Fibroblast of the aortic adventitia (primary cell): Measurements from ENCODE around the gene NFATC1. TPM values are rescaled to one million over a fixed set of nuclear protein-coding genes. Genes with fewer than 3 reads are reported as not detected.

Experiments used
- DNase-seq: peaks from one replicate; pipeline ENCODE4 v3.0.0-alpha.2; 2010; ENCODE audit warnings: low read depth
- H3K4me3 ChIP-seq: 2 replicates; pipeline ENCODE4 v1.5.1; 2011; ENCODE audit warnings: low read depth, mild to moderate bottlenecking, control low read depth, low read length, moderate library complexity
- total RNA-seq: library from RNA; depleted of rRNA; stranded (reverse); fragments of >200 nt; gene quantifications from 2 replicates; pipeline ENCODE4 v1.2.3, GENCODE V29; 2012; ENCODE audit warnings: low replicate concordance
- TF ChIP-seq, protein P1 (sequence below): IDR thresholded peaks from 2 replicates; pipeline ENCODE4 v1.5.1; 2011; ENCODE audit warnings: mild to moderate bottlenecking, low read length, control low read depth, inconsistent platforms; ENCODE audit not compliant: insufficient read depth

The NFATC1 gene
- total RNA-seq, 1 donor: 3.0 TPM

DNA sequence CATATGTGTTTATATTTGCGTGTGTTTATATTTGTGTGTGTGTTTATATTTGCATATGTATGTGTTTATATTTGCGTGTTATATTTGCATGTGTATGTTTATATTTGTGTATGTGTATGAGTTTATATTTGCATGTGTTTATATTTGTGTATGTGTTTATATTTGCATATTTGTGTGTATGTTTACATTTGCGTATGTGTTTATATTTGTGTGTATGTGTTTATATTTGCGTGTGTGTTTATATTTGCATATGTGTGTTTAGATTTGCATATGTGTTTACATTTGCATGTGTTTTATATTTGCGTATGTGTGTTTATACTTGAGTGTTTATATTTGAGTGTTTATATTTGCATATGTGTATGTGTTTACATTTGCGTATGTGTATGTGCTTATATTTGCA is 168.2 kb downstream of the NFATC1 start:
- no peak overlapping the region for H3K4me3 ChIP-seq
- TF ChIP-seq, protein P1, sequence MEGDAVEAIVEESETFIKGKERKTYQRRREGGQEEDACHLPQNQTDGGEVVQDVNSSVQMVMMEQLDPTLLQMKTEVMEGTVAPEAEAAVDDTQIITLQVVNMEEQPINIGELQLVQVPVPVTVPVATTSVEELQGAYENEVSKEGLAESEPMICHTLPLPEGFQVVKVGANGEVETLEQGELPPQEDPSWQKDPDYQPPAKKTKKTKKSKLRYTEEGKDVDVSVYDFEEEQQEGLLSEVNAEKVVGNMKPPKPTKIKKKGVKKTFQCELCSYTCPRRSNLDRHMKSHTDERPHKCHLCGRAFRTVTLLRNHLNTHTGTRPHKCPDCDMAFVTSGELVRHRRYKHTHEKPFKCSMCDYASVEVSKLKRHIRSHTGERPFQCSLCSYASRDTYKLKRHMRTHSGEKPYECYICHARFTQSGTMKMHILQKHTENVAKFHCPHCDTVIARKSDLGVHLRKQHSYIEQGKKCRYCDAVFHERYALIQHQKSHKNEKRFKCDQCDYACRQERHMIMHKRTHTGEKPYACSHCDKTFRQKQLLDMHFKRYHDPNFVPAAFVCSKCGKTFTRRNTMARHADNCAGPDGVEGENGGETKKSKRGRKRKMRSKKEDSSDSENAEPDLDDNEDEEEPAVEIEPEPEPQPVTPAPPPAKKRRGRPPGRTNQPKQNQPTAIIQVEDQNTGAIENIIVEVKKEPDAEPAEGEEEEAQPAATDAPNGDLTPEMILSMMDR: no peak
- DNase-seq: no peak

DNA sequence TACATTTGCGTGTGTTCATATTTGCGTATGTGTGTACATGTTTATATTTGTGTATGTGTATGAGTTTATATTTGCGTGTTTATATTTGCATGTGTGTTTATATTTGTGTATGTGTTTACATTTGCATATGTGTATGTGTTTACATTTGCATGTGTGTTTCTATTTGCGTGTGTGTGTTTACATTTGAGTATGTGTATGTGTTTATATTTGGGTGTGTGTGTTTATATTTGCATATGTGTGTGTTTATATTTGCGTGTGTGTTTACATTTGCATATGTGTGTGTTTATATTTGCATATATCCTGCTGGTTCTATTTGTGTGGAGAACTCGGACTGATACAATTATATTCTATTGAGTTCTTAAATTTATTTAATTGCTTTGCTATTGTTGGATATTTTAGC is 168.7 kb downstream of the NFATC1 start:
- H3K4me3 ChIP-seq: no peak overlapping the region
- TF ChIP-seq, protein P1: no peak
- no peak for DNase-seq

DNA sequence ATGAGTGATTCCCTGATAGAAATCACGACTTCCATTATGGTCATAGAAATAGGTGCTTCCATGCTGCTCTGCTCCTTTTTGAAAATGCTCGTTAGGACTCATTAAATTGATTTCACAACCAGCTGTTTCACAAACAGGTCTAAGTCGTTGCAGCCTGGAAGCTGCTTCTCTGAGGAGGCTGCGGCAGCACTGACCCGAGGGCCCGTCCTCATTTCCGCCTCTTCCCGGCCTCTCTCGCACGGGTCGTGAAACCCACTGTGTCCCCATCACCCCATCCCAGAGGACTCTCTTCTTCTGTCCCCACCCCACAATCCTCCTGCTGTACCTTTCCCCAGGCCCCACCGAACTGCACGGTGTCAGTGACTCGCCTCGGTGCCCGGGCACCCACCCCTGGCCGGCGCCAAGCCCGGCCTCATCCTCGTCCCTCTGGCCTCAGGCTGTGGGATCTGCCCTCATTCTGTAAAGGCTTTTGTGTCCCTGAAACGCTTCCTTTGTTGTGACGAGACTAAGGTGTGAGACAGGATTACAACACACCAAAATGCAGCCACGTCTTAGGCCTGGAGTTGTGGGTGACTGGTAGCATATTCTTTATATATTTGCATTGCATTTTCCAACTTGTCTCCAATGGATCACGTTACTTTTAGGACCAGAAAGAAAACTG is 171.2 kb downstream of the NFATC1 start:
- no peak overlapping the region for H3K4me3 ChIP-seq
- DNase-seq: no peak
- TF ChIP-seq, protein P1: no peak

DNA sequence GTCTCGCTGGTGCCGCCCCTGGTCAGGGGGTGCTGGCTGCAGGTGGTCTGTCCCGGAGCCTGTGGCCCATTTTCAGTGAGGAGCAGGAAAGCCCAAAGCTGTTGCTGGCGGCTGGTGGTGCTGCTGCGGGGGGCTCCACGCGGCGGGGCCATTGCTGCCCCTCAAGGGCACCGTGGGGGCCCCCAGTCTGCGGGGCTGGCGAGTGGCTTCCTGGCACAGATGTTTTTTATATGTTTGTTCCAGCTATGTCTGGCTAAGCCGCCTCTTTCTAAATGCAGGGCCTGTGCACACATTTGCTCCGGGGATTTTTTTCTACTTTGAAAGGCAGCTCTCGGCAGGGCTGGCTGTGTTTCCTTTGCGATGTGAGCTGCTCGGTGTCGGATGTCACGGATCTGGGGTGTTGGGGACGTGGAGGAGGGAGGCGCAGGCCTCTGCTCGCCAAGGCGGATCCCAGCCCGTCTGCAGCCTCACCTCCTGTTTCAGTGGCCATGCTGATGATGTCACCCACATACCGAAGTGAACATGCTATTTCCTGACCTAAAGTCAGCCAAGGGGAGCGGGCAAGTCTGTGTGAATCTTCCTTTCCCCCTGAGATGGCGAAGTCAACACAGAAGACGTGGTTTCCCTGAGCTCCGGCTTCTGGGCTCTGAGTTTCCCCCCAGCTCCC is 171.9 kb downstream of the NFATC1 start:
- H3K4me3 ChIP-seq: no peak overlapping the region

DNA sequence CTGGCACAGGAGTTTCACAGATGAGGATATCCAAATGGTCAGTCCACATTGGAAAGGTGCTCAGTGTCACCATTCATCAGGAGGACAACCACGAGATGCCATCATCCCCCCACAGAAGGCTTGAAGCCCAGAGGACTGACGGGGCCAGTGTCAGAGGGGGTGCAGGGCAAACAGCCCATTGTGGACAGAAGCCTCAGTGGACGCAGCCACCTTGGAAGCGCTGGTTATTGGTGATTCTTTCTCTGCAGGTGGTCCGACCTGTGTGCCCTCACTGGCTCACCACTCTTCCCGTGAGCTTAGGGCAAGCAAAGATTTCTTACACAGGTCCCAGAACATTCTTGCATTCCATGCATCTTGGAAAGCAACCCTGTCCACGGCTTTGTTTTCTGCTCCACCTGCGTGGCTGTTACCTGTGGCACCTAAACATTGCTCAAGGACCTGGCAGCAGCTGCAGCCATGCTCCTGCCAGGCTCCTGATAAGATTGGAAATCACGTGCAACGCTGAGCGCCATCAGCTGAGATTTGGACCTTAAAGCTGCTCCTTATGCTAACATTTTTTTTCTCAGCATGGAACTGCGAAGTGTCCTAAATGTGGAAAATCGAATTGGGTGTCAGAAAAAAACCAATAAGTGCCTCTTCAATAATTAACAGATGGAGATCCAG is 172.9 kb downstream of the NFATC1 start:
- H3K4me3 ChIP-seq: no peak overlapping the region
- no peak for DNase-seq
- TF ChIP-seq, protein P1: no peak

More for the DNA sequence above, 171.9 kb downstream of the NFATC1 start:
- TF ChIP-seq, protein P1: no peak
- DNase-seq: peak; percentile 87

DNA sequence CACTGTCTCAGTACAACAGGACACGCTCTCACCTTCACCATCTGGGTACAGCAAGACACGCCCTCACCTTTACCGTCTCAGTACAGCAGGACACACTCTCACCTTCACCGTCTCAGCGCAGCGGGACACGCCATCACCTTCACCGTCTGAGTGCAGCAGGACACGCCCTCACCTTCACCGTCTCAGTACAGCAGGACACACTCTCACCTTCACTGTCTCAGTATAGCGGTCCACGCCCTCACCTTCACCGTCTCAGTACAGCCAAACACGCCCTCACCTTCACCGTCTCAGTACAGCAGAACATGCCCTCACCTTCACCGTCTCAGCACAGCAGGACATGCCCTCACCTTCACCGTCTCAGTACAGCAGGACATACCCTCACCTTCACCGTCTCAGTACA is 174.0 kb downstream of the NFATC1 start:
- no peak for DNase-seq
- TF ChIP-seq, protein P1: no peak
- H3K4me3 ChIP-seq: no peak overlapping the region
